ENCODE measurements around the gene UBAC2. TPM values are rescaled to one million over a fixed set of nuclear protein-coding genes. Genes with fewer than 3 reads are reported as not detected.
A peak's percentile ranks its signal among the peaks of the same experiment; 100 is the strongest.

UBAC2 gene
- total RNA-seq, 2 experiments from 2014 or later = 26.8 to 28.5 TPM

- H3K4me2 ChIP-seq (ENCODE audit: low read length) = peak overlapping the region; percentile 20; the same call in 1 of the 2 replicates
- H3K36me3 ChIP-seq (ENCODE audit: insufficient read depth, low read length) = peaks cover 6% of the 10 kb centered on the region; the same call in 1 of the 2 replicates
- H3K4me3 ChIP-seq (ENCODE audit: low read depth, low read length, poor library complexity, severe bottlenecking) = no peak overlapping the region
- CTCF ChIA-PET (ENCODE audit: unreplicated experiment) = no interaction called here
- no peaks in the 10 kb centered on the region for H3K9me2 ChIP-seq (ENCODE audit: insufficient read depth, low read length)
- H3K9me3 ChIP-seq (ENCODE audit: low read length) = no peaks in the 10 kb centered on the region
- intact Hi-C loops (cut with micrococcal nuclease; ENCODE audit: unreplicated experiment) = no loop called here
- TF ChIP-seq, protein P1, sequence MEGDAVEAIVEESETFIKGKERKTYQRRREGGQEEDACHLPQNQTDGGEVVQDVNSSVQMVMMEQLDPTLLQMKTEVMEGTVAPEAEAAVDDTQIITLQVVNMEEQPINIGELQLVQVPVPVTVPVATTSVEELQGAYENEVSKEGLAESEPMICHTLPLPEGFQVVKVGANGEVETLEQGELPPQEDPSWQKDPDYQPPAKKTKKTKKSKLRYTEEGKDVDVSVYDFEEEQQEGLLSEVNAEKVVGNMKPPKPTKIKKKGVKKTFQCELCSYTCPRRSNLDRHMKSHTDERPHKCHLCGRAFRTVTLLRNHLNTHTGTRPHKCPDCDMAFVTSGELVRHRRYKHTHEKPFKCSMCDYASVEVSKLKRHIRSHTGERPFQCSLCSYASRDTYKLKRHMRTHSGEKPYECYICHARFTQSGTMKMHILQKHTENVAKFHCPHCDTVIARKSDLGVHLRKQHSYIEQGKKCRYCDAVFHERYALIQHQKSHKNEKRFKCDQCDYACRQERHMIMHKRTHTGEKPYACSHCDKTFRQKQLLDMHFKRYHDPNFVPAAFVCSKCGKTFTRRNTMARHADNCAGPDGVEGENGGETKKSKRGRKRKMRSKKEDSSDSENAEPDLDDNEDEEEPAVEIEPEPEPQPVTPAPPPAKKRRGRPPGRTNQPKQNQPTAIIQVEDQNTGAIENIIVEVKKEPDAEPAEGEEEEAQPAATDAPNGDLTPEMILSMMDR (conservative IDR thresholded peaks at IDR 0.05; ENCODE audit: low read length) = no peak
- no peak for TF ChIP-seq EZH2phosphoT487 (IDR thresholded peaks at IDR 0.05; ENCODE audit: borderline replicate concordance, low read depth, low read length)
- peaks cover 16% of the 10 kb centered on the region for H3K4me1 ChIP-seq (ENCODE audit: insufficient read depth, low read length, poor library complexity, severe bottlenecking)
- no TSS peak for BruUV-seq (replicated peaks)
- H4K20me1 ChIP-seq (ENCODE audit: insufficient read depth, low read length) = peaks cover 6% of the 10 kb centered on the region; the same call in 1 of the 2 replicates
- no peak overlapping the region for H2AFZ ChIP-seq (ENCODE audit: low read length)
- DNase-seq (ENCODE audit: low spot score) = no peak
- POLR2A ChIA-PET = no interaction called here
- no peaks in the 10 kb centered on the region for H3K79me2 ChIP-seq (ENCODE audit: insufficient read depth, low read depth, low read length)
- H3K27ac ChIP-seq (ENCODE audit: low read depth, low read length, poor library complexity, severe bottlenecking) = no peak overlapping the region
Measured at GRCh38 chr13:99299256-99299919, 98.7 kb downstream of the UBAC2 start.

GRCh38 chr13:99299920-99300341, 99.3 kb downstream of the UBAC2 start:
- Histone ChIP-seq H3K4me1 (ENCODE audit: insufficient read depth, low read length, poor library complexity, severe bottlenecking) (peaks cover 16% of the 10 kb centered on the region), H3K36me3 (ENCODE audit: insufficient read depth, low read length) (peaks cover 6% of the 10 kb centered on the region; the same call in 1 of the 2 replicates), H4K20me1 (ENCODE audit: insufficient read depth, low read length) (peaks cover 6% of the 10 kb centered on the region; the same call in 1 of the 2 replicates), H3K4me2 (ENCODE audit: low read length) (peak overlapping the region; percentile 20; the same call in 1 of the 2 replicates), H3K4me3 (ENCODE audit: low read depth, low read length, poor library complexity, severe bottlenecking) (no peak overlapping the region), H3K9me2 (ENCODE audit: insufficient read depth, low read length) (no peaks in the 10 kb centered on the region), H3K27ac (ENCODE audit: low read depth, low read length, poor library complexity, severe bottlenecking) (no peak overlapping the region), H3K9me3 (ENCODE audit: low read length) (no peaks in the 10 kb centered on the region), H3K79me2 (ENCODE audit: insufficient read depth, low read depth, low read length) (no peaks in the 10 kb centered on the region), H2AFZ (ENCODE audit: low read length) (no peak overlapping the region)
- TF ChIP-seq EZH2phosphoT487 (IDR thresholded peaks at IDR 0.05; ENCODE audit: borderline replicate concordance, low read depth, low read length) = no peak
- TF ChIP-seq, protein P1 (conservative IDR thresholded peaks at IDR 0.05; ENCODE audit: low read length) = no peak
- BruUV-seq (replicated peaks) = no TSS peak
- ChIA-PET CTCF (ENCODE audit: unreplicated experiment) (no interaction called here), POLR2A (no interaction called here)
- no peak for DNase-seq (ENCODE audit: low spot score)
- intact Hi-C loops (cut with micrococcal nuclease; ENCODE audit: unreplicated experiment) = no loop called here

Data from OCI-LY7 (cell line).